ENCODE measurements around the gene VTI1B.

The VTI1B gene

DNA sequence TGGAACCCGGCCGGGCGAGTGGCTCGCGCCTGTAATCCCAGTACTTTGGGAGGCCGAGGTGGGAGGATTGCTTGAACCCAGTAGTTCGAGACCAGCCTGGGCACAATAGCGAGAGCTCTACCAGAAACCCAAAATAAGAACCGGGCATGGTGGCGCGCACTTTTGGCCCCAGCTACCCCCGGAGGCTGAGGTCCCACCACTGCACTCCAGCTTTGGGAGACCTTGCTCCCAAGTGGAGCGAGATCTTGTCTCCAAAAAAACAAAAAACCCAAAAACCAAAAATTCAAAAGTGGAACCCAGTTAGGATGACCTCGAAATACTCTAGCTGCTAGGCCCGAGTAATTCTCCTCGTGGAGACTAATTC is 769 bp upstream of the VTI1B start:
- DNase-seq (ENCODE audit: low read depth), result no peak

DNA sequence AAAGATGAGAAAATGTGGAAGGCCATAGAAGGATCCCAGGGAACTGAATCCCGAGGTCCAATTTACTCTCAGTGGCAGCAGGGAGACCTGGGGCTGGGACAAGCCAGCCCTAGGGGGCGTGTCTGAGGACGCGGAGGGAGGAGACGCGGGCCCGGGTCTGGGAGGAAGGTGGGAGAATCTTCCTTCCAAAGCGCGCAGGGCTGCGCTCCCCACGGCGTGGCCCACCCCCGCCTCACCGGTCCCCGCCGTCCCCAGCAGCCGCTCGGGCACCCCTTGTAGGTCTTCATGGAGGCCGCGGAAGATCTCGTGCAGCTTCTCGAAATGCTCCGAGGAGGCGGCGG is 323 bp downstream of the VTI1B start:
- peak; percentile 18 for DNase-seq (ENCODE audit: low read depth)

DNA sequence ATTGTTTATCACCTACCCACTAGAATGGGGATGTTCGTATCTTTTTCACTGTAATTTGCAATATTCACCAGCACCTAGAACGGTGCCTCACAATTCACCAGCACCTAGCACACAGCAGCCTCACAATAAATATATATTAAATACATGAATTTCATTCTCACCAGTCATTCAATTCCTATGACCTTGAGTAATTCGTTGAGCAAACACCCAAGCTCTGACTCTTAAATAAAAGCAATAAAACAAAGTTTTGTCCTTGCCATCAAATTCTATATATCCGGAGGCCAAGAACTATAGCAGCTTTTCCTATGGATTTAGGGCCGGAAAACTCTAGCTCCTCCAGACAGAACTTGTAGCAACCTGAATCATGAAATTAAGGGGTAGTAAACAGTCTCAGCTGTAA is 981 bp downstream of the VTI1B start:
- no peak for DNase-seq (ENCODE audit: low read depth)

DNA sequence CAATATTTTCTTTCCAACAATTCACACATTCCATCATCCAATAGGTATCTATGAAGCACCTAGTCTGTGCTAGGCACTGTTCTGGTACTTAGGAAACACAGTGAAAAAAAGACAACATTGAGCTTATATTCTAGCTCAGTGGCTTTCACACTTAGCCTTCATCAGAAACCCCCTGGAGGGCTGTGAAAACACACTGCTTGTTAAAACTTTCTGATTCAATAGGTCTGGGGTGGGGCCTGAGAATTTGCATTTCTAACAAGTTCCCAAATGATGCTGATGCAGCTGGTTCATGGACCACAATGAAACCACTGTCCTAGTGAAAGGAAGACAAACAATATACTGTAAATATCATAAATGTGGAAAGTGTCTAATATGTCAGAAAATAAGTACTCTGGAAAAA is 5.9 kb downstream of the VTI1B start:
- DNase-seq (ENCODE audit: low read depth), result no peak

DNA sequence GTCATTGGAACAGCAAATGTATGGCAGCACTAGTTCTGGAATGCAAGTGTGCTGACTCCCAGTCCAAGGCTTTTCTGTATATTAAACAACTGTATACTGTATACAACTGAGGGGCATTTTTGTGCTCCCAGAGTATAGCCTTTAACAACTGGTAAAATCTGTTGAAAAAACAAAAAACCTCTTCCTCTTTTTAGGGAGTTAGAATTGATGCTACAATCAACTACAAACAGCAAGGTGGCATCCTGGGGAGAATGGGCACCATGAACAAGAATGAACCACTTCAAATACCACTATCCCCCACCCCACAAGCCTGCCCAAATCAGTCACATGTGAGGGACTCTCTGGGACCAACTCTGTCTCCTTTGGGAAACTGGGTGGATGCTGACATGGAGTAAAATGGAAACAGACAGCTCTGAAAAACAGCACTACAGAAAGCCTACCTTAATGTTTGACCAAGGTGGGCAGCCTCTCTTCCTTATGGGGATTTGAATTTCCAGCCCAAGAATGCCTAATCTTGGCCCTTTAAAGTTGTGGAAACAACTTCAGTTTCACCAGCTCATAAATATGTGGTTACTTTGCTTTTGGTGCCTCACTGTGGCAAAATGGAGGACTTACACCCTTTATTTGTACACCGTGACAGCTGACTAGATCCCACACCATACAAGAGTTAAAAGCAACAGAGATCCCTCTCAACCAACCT is 7.5 kb downstream of the VTI1B start:
- no peak for DNase-seq (ENCODE audit: low read depth)

DNA sequence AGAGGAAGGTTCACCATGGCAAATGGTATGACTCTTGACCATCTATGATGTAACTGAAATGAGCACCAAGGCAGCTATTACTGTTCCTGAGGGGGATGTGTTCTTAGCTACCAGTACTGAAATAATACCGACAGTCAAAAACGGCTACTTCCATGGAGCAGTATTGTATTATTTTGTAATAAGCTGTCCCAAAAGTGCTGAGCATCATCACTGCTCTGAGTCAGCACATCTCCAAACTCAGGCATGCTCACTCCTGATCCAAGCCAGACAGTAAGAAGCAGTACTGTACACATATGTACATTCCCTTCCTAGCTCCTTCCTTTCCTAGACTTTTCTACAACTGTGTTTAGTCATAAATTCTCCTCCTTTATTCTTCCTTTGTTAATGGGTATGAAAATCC is 8.6 kb downstream of the VTI1B start:
- no peak for DNase-seq (ENCODE audit: low read depth)

DNA sequence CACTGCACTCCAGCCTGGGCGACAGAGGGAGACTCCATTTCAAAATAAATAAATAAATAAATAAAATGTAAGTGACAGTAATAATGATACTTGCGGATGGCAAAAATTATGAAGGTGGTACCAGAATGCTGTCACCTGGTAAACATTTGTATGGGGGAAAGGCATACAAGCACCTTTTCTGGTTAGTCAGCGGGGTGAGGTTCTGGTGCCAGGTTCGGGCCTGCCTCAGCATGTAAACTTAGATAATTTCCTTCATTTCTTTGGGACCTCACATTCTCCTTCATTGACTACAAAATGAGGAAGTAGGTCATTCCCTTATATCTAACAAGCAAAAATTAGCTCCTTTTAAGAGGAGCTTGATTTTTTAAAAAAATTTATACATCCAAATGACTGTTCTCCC is 10.8 kb downstream of the VTI1B start:
- DNase-seq (ENCODE audit: low read depth), result no peak

DNA sequence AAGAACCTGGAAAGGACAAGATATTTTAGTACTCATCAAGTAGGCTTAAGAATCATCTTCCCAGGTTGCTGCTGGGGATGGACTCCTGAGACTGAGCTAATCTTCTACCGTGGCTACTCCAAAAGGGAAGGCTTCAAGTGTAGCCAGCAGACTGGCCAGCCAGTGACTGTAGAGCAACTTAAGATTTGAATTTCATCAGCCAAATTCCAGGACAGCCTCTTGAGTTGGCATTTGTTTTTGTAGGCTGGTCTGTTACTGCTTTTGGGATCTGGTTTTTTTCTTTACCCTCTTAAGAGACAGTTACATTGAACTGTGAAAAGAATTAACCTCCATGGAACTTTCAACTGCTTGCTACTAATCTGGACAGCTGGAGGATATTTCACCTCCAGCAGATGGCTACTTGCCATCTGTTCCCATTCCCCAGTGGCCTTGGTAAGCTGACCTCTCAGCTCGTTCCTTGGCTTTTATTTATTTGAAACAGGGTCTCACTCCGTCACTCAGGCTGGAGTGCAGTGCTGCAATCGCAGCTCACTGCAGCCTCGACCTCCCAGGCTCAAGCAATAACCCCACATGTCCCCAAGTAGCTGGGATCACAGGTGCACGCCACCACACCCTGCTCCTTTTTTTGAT is 20.7 kb downstream of the VTI1B start:
- DNase-seq (ENCODE audit: low read depth), result no peak

DNA sequence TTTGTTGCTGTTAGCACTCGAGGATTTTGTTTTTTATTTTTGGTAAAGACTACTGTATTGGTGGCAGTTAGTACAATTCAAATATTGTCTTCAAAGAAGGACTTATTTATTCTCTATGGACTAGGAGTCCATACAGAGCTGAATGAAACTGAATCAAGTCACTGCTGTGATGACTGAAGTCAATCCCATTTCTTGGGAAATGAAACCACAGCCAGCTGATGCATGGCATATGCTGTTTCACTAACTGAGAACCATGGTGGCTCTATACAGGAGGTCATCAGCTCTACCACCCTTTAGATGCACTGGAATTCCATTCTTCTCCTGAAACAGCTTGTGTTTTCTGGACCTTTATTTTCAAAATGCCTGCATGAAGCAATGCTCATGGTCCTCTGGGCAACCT is 22.2 kb downstream of the VTI1B start:
- no peak for DNase-seq (ENCODE audit: low read depth)

DNA sequence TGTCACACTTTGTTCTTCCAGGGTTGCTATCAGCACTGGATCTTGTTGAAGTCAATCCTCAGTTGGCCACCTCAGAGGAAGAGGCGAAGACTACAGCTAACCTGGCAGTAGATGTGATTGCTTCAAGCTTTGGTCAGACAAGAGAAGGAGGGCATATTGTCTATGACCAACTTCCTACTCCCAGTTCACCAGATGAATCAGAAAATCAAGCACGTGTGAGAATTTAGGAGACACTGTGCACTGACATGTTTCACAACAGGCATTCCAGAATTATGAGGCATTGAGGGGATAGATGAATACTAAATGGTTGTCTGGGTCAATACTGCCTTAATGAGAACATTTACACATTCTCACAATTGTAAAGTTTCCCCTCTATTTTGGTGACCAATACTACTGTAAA is 23.7 kb downstream of the VTI1B start:
- no peak for DNase-seq (ENCODE audit: low read depth)

DNA sequence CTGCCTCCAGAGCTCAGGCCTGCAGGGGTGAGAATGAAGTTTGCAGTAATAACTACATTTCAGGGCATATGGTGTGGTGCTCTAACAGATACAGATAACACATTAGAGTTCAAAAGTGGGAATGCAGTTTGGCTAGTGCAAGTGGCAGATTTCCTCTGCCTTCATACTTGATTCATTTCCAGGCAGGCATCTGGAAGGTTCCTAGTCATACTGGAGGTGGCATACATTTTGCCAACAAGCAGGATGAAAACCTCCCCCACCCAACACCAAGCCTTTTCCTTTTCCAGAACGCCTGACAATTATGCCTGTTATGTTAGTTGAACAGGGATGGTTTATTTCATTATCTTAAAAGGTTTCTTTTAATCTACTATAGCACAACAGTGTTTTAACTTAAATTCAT is 24.3 kb downstream of the VTI1B start:
- no peak for DNase-seq (ENCODE audit: low read depth)

DNA sequence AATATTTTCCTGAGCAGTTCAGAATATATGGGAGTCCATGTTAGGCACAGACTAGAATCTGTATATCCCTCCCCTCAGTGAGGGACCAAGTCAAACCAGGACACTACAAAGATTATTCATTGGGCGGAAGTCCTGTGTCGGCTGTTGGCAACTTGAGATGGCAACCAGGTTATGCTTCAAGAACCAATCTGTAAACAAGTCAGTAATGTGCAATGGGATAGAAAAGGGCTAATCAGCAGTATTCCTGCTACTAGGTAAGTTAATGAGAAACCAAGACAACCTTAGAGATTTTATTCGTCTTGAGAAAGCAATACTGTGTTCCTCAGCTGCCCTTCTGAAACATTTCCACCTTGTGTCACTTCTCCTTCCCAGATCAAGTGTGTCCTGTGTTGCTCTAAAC is 28.3 kb downstream of the VTI1B start:
- no peak for DNase-seq (ENCODE audit: low read depth)

DNA sequence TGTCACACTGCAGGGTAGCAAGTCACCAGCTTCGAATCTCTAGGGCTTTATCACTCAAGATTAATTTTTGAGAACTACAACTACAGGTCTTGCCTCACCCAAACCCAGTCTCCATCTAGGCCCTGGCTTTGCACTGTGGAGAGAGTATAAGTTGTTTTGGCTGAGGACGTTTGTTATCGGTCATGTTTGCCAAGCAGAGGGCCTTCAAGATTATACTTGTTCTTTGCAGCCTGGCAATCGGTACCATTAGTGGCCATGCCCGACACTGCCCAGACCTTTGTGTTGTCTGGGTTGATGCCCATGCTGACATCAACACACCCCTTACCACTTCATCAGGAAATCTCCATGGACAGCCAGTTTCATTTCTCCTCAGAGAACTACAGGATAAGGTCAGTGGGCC is 29.0 kb downstream of the VTI1B start:
- DNase-seq (ENCODE audit: low read depth), result no peak

DNA sequence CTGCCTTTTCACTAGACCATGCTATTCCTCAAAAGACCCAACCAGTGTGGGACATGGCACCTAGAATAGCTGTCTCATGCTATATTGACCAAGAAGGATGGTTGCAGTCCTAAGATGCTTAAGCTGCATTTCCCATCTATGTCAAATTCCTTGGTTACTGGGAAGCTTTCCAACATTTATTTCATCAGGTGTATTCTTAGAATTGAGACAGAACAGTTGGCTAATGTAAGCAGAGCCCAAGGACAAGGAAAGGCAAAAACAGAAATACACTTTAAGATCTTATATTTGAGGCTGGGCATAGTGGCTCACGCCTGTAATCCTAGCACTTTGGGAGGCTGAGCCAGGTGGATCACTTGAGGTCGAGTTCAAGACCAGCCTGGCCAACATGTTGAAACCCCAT is 30.0 kb downstream of the VTI1B start:
- DNase-seq (ENCODE audit: low read depth), result no peak

DNA sequence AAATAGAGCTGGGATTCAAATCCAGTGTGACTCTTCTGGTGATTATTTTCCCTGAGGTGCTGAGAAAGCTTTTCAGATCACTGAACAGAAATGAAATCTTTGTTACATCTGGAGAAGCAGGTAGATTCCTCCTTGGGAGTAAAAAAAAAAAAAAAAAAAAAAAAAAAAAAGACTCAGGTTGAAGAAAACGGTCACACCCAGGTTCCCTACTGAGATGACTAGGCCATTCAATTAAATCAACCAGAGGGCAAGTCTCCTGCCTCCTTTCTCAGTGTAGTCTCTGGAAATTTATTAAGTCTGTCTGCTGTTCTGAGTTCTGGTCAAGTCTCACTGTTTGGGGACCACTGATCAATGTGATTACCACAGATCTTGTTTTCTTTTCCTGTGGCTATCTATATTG is 30.7 kb downstream of the VTI1B start:
- DNase-seq (ENCODE audit: low read depth), result no peak

DNA sequence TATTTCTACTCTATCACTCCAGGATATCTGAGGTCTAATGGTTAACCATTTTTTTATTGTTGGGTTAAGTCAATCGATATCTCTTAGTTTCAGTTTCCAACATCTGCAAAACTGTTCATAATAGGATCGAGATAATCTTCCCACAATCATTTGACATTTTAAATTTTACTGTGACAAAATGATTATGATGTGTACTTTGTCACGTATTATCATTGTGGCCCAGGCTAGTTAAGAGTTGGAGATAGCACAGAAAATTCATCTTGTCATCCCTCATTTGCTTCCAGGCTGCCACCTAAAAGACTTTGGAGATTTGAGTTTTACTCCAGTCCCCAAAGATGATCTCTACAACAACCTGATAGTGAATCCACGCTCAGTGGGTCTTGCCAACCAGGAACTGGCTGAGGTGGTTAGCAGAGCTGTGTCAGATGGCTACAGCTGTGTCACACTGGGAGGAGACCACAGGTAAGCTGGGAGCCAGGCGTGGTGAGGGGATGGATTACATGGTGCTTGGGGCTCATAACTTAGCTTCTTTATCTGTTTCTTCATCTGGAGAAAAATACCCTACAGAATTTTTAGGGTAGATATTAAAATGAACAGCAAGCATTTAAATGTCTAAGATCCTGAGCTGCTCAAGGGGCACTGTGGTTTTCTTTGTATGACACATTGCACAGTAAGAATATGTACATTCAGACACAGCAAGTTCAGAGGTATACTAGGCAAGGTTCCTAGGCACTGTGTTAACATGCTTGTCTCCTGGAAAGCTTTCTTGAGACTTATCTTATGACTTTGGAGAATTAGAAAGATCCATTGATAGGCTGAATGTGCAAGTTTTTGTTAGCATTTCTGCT is 32.3 kb downstream of the VTI1B start:
- no peak for DNase-seq (ENCODE audit: low read depth)

DNA sequence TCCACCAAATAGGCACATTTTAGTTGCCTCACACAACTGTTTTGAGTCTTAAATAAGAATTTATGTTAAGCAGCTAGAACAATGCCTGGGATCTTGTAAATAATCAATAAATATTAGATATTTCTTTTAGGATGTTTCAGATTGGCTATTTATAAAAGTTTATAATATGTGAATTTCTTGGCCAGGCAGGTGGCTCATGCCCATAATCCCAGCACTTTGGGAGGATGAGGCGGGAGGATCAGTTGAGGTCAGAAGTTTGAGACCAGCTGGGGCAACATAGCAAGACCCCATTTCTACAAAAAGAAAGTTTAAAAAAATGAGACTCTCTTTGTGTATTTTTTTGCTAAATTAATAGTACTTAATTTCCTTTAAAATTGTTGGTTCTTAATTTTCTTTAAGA is 33.0 kb downstream of the VTI1B start:
- DNase-seq (ENCODE audit: low read depth), result no peak

DNA sequence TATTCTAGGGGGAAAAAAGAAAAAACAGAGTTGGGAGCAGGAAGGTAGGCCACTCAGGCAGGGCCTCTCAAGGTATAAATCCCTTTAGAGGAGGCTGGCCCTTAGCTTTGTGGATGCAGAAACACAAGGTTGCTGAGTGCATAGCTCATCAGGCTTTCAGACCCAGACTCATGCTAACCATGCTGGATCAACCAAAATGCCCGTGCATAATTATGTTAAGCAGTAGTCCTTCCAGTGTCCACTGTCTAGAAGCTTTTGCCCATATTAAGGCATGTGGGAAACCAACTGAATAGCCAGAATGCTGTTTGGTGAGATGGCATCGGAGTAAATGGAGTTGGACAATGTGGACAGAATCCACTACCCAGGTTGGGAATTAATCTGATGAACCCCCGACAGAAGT is 35.8 kb downstream of the VTI1B start:
- no peak for DNase-seq (ENCODE audit: low read depth)

DNA sequence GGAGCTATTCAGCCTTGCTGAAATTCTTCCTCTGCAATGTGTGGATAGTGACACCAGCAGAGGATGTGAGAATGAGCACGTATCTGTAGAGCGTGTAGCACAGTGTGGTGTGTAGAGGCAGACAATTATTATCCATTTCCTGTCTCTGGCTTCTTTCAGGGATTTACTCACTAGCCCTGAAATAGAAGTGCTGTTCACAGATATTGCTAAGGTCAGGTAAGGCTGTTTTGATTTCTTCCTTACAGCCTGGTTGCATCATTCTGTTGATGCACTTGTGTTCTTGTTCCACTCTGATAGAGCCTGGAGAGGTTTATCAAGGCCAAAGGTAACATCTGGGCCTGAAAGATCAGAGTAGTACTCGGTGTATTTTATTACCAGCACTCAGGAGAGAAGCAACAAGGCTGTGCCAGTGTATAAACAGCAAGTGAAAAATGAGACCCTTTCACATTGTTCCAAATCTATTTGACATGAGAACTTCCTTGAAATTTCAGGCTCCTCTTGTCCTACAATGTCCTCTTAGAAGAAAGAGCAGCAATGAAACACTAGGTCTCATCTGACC is 38.0 kb downstream of the VTI1B start:
- no peak for DNase-seq (ENCODE audit: low read depth)

DNA sequence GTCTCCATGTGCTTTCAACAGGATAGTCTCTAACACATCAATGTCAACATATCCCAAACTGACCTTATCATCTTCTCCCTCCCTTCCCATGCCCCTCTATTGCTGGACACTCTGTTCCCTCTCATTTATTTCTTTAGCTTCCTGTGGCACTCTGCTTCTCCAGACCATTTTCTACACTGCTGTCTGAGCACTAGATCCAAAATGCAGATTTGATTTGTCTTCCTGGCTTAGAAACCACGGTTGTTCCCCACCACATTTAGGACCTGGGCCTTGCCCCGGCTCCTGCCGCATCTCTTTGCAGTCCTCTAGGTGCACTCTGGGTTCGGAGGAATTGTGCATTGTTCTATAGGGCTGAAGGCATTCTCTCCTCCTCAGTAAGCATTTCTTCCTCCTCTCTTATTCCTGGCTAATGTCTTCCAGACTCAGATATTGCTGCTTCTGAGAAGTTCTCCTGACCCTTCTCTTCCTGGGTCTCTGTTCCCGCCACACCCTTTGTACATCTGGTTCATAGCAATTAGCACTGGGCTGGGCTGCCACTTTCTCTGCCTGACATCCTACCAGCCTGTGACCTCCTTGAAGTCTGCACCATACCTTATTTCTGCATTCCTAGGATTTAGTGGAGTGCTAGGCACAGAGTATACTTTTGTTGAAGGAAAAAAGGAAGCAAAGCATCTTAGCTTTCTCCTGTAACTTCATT is 40.8 kb downstream of the VTI1B start:
- no peak for DNase-seq (ENCODE audit: low read depth)

DNA sequence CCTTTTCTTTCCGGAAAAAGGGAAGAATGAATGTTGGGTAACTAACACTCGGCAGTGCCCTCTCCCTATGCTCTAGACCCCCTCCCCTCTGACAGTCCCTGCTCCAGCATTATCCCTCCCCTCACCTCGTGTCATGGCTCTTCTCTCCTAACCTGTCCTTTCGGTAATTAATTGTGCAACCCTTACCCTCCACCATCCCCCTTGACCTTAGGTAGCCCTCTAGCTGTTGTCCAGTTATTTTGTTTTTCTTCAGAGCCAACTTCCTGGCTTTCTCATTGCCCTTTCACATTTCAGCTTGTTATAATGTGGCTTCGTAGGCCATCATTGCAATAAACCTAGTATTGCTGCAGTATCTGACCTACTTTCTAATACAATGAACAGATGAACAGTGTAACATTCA is 43.5 kb downstream of the VTI1B start:
- DNase-seq (ENCODE audit: low read depth), result no peak

DNA sequence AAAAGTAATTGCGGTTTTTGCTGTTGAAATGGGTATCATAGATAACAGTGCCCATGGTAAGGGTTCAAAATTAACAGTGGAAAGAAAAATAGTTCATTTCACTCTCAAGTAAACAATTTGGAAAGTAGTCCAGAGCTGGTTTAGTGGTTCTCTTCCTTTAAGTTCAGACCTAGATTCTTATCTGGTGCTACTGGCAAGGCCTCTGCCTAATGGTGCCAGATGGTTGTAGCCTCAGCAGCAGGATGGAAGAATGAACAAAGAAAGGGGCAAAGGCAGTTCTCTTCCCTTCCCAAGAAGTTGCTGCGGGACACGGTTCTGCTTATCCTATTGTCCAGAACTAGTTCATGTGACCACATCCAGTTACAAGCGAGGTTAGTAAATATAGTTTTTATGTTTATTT is 44.2 kb downstream of the VTI1B start:
- no peak for DNase-seq (ENCODE audit: low read depth)

DNA sequence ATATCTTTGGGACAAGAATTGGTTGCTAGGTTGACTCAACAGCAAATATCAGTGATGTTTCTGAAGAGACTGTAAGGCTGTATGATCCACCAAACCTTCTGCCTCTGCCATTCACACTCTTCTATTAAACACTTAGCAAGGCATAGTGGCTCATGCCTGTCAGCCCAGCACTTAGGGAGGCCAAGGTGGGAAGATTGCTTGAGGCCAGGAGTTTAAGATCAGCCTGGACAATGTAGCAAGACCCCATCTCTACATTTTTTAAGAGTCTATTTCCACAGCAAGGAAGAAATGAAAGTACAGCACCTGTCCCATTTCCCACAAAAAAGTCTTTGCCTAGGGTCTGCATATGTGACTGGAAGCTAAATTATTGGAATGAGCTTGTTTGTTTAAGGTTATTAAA is 46.9 kb downstream of the VTI1B start:
- DNase-seq (ENCODE audit: low read depth), result no peak
